Keratinocyte (primary cell): ENCODE data around the gene ZSWIM9.

ENCODE experiments used
- EZH2 ChIP-seq: IDR thresholded peaks from one replicate; pipeline ENCODE4 v1.6.1; 2012; ENCODE audit warnings: inconsistent platforms, mild to moderate bottlenecking, low read length, moderate library complexity
- TF ChIP-seq, protein P1 (sequence below), 3 experiments: IDR thresholded peaks in 1 of 3; conservative IDR thresholded peaks in 1 of 3; optimal IDR thresholded peaks in 1 of 3; 2 replicates in 2 of 3; 3 replicates in 1 of 3; pipeline versions ENCODE3 to v1.5.1; 2011; ENCODE audit warnings: low read length in 3 of 3, mild to moderate bottlenecking in 3 of 3, moderate library complexity in 2 of 3, control low read depth in 1 of 3, inconsistent platforms in 1 of 3; ENCODE audit not compliant: insufficient read depth in 2 of 3; ENCODE audit errors: extremely low read depth in 1 of 3

DNA sequence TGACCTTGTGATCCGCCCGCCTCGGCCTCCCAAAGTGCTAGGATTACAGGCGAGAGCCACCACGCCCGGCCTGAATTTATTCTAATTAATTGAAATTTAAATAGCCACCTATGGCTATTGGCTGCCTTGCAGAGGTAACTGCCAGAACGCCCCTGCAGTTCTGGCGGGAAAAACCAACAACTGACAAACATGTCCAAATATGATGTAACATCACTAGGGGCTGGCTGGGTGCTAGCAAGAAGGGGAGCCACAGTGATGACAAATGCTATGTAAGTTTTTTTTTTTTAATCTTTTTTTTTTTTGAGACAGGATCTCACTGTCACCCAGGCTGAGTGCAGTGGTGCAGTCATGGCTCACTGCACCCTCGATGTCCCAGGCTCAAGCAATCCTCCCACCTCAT lies 12.9 kb downstream of the ZSWIM9 start:
- TF ChIP-seq, protein P1, sequence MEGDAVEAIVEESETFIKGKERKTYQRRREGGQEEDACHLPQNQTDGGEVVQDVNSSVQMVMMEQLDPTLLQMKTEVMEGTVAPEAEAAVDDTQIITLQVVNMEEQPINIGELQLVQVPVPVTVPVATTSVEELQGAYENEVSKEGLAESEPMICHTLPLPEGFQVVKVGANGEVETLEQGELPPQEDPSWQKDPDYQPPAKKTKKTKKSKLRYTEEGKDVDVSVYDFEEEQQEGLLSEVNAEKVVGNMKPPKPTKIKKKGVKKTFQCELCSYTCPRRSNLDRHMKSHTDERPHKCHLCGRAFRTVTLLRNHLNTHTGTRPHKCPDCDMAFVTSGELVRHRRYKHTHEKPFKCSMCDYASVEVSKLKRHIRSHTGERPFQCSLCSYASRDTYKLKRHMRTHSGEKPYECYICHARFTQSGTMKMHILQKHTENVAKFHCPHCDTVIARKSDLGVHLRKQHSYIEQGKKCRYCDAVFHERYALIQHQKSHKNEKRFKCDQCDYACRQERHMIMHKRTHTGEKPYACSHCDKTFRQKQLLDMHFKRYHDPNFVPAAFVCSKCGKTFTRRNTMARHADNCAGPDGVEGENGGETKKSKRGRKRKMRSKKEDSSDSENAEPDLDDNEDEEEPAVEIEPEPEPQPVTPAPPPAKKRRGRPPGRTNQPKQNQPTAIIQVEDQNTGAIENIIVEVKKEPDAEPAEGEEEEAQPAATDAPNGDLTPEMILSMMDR (optimal IDR thresholded peaks at IDR 0.05 in 1 of 3, IDR thresholded peaks at IDR 0.05 in 1 of 3, conservative IDR thresholded peaks at IDR 0.05 in 1 of 3; ENCODE audit: extremely low read depth in 1 of 3, insufficient read depth in 2 of 3, low read length in 3 of 3): no peak
- TF ChIP-seq EZH2: no peak
